Adrenal gland (tissue), 12 donors: Measurements from ENCODE around the gene FOXI1. TPM values are rescaled to one million over a fixed set of nuclear protein-coding genes. Genes with fewer than 3 reads are reported as not detected.

Experiments
- DNase-seq, 7 donors: peaks; one replicate each; pipeline ENCODE4 v3.0.0-alpha.2; 2019 to 2020
- H3K27ac ChIP-seq, 5 donors: fragments of 200-600 bp; sonication (generic) in 4 of 5; 1 replicate in 3 of 5; 2 replicates in 2 of 5; pipeline versions ENCODE4 v1.5.1 to v1.8.0; 2016 to 2020; ENCODE audit warnings: mild to moderate bottlenecking in 1 of 5
- H3K27me3 ChIP-seq: fragments of 200-600 bp; 2 replicates; pipeline ENCODE4 v1.8.0; 2021
- H3K36me3 ChIP-seq, 2 donors: fragments of 200-600 bp; replicated peaks in 1 of 2; 1 replicate in 1 of 2; 2 replicates in 1 of 2; pipeline versions ENCODE4 v1.5.1 to v1.8.0; 2018 to 2022
- H3K4me1 ChIP-seq, 2 donors: fragments of 200-600 bp; replicated peaks in 1 of 2; 1 replicate in 1 of 2; 2 replicates in 1 of 2; pipeline versions ENCODE4 v1.5.1 to v1.8.0; 2018 to 2021
- H3K4me3 ChIP-seq, 4 donors: fragments of 200-600 bp; sonication (generic) in 3 of 4; one replicate each; pipeline ENCODE4 v1.5.1; 2016 to 2018
- H3K9me3 ChIP-seq, 3 donors: fragments of 200-600 bp; sonication (generic) in 1 of 3; replicated peaks in 1 of 3; 1 replicate in 2 of 3; 2 replicates in 1 of 3; pipeline versions ENCODE4 v1.5.1 to v1.8.0; 2016 to 2021
- CTCF ChIP-seq, 6 experiments: fragments of 450-650 bp in 4 of 6; fragments of 200-600 bp in 2 of 6; sonication (generic) in 1 of 6; IDR thresholded peaks; 1 replicate in 5 of 6; 2 replicates in 1 of 6; pipeline versions ENCODE4 v1.5.1 to v1.8.0; 2016 to 2021; ENCODE audit warnings: antibody characterized with exemption in 6 of 6, mild to moderate bottlenecking in 2 of 6, moderate library complexity in 1 of 6
- POLR2A ChIP-seq, 2 donors: fragments of 450-650 bp; IDR thresholded peaks; one replicate each; pipeline ENCODE4 v1.6.1; 2017; ENCODE audit warnings: antibody characterized with exemption in 2 of 2, mild to moderate bottlenecking in 2 of 2, moderate library complexity in 1 of 2
- WGBS, 4 donors: extraction: QIAGEN DNeasy Blood & Tissue Kit in 2 of 4; methylation state at CpG; one replicate each; pipeline versions ENCODE4 v1.1.5 to v1.1.7; 2013 to 2017; 5-methylcytosine and 5-hydroxymethylcytosine counted together
- intact Hi-C, 2 donors: fragments of 100-400 bp; cut with DNase I; formaldehyde crosslinking; loops; one replicate each; pipeline versions ENCODE4 v1.14.1 to v1.15.0; 2022 to 2023
- polyA plus RNA-seq, 3 donors: library from polyadenylated mRNA; stranded (reverse); fragments of 200-250 nt in 2 of 3; fragments of 350-450 nt in 1 of 3; fragmentation: Illumina TruSeq in 1 of 3; extraction: RNeasy Lipid Tissue Mini Kit (QIAGEN cat#74804) in 1 of 3; gene quantifications; one replicate each; pipeline ENCODE4 v1.2.3, GENCODE V29; 2013 to 2014
- total RNA-seq, 9 donors: library from RNA; depleted of rRNA in 4 of 9; stranded (reverse); fragments of >200 nt in 4 of 9; fragments of 120-200 nt in 1 of 9; fragmentation: NEBNext Ultra II Directional in 1 of 9; extraction: Animal tissue kit (Norgen Biotek cat#: 25700) in 1 of 9; gene quantifications; one replicate each; pipeline versions ENCODE4 v1.1.0 to v1.2.4, GENCODE V29; 2013 to 2023
- donor health status: healthy with polysubstance abuse.
- donor health status: Bipolar disorder and iron deficiency.
- donor health status: DM: yes; HTN: yes; CAD: no.
- donor health status: DM: no; HTN: no; CAD: no.
- donor health status: DM: no; HTN: no; CAD: no.
- donor health status: DM: yes; HTN: yes; CAD: no.

The FOXI1 gene
- total and polyA plus RNA-seq, 12 donors, result not detected

- 71 to 97% (median 83%) methylated on average over 1 to 2 of the region's 2 CpGs for WGBS, 4 donors
- TF ChIP-seq CTCF (IDR thresholded peaks at IDR 0.05), result no peak
- no peak for TF ChIP-seq POLR2A (IDR thresholded peaks at IDR 0.05)
- H3K36me3 ChIP-seq, result no peaks in the 10 kb centered on the region
- H3K27ac ChIP-seq, result no peak overlapping the region
- H3K27me3 ChIP-seq, result no peaks in the 10 kb centered on the region
- DNase-seq, result no peak
- H3K4me3 ChIP-seq, result no peak overlapping the region
- H3K9me3 ChIP-seq, result no peaks in the 10 kb centered on the region
- intact Hi-C loops, result no loop called here
- peaks cover 10 to 13% of the 10 kb centered on the region in 2 donors for H3K4me1 ChIP-seq
Observed at GRCh38 chr5:170154744-170155143, 49.0 kb downstream of the FOXI1 start.

GRCh38 chr5:170155771-170156170 lies 50.1 kb downstream of the FOXI1 start:
- no peak overlapping the region for H3K27ac ChIP-seq
- DNase-seq, result no peak
- WGBS, 4 donors, result 79 to 94% (median 86%) methylated on average over 3 of the region's 3 CpGs
- H3K4me3 ChIP-seq, result no peak overlapping the region
- intact Hi-C loops, result no loop called here
- peaks cover 10 to 13% of the 10 kb centered on the region in 2 donors for H3K4me1 ChIP-seq
- TF ChIP-seq CTCF (IDR thresholded peaks at IDR 0.05), result no peak
- TF ChIP-seq POLR2A (IDR thresholded peaks at IDR 0.05), result no peak
- no peaks in the 10 kb centered on the region for H3K27me3 ChIP-seq
- no peaks in the 10 kb centered on the region for H3K9me3 ChIP-seq
- H3K36me3 ChIP-seq, result no peaks in the 10 kb centered on the region

- no peaks in the 10 kb centered on the region for H3K27me3 ChIP-seq
- no peak overlapping the region for H3K27ac ChIP-seq
- intact Hi-C loops, result no loop called here
- H3K36me3 ChIP-seq, result no peaks in the 10 kb centered on the region
- H3K4me1 ChIP-seq, result no peaks in the 10 kb centered on the region
- DNase-seq, result no peak
- H3K4me3 ChIP-seq, result no peak overlapping the region
- WGBS, 4 donors, result 72 to 88% (median 84%) methylated on average over 5 of the region's 5 CpGs
- no peaks in the 10 kb centered on the region for H3K9me3 ChIP-seq
- TF ChIP-seq POLR2A (IDR thresholded peaks at IDR 0.05) (no peak), CTCF (IDR thresholded peaks at IDR 0.05) (no peak)
Observed at GRCh38 chr5:170159101-170159698, 53.5 kb downstream of the FOXI1 start.

Other genes with a start within 250 kb of the FOXI1 start
- under 1 TPM in 8 of 9 donors, not detected in 1; 0.14 to 0.94 (median 0.80) TPM for gene INSYN2B, start 125.4 kb upstream of the FOXI1 start, total RNA-seq
- gene INSYN2B, start 125.4 kb upstream of the FOXI1 start, polyA plus RNA-seq, result under 1 TPM in 2 of 3 donors, not detected in 1; 0.08 to 0.26 TPM
- gene C5orf58, start 127.1 kb downstream of the FOXI1 start, total RNA-seq, result under 1 TPM in 1 of 9 donors, not detected in 8; 0.39 TPM
- gene C5orf58, start 127.1 kb downstream of the FOXI1 start, polyA plus RNA-seq, result under 1 TPM in 1 of 3 donors, not detected in 2; 0.80 TPM
- 10 to 100 TPM in 7 of 9 donors, 1 to 10 TPM in 2; 2.4 to 53.7 (median 18.7) TPM for gene LCP2, start 191.9 kb downstream of the FOXI1 start, total RNA-seq
- 10 to 100 TPM in 2 of 3 donors, 1 to 10 TPM in 1; 9.3 to 17.1 (median 13.9) TPM for gene LCP2, start 191.9 kb downstream of the FOXI1 start, polyA plus RNA-seq